ACC112 (cell line): ENCODE data around the gene SMC3.
"Not testable (repeated sequence)": the region's sequence is repeated elsewhere in the genome, so short reads cannot be mapped to it uniquely, and the experiment has no call there.

Experiments used
- H2AFZ ChIP-seq: fragments of 200-600 bp; sonication (generic); one replicate; pipeline ENCODE4 v1.6.0; 2017; ENCODE audit warnings: antibody characterized with exemption, low read length; ENCODE audit not compliant: unreplicated experiment
- H3K27ac ChIP-seq: fragments of 200-600 bp; sonication (generic); 2 replicates; pipeline ENCODE4 v1.5.1; 2014; ENCODE audit warnings: low read depth, mild to moderate bottlenecking, antibody characterized with exemption, low read length, moderate library complexity
- H3K27me3 ChIP-seq: fragments of 200-600 bp; sonication (generic); 2 replicates; pipeline ENCODE4 v1.6.1; 2014; ENCODE audit warnings: mild to moderate bottlenecking, antibody characterized with exemption, low read length, moderate library complexity, mixed read lengths; ENCODE audit not compliant: insufficient read depth
- H3K36me3 ChIP-seq: fragments of 200-600 bp; sonication (generic); 2 replicates; pipeline ENCODE4 v1.6.1; 2016; ENCODE audit warnings: mild to moderate bottlenecking, antibody characterized with exemption, low read length, moderate library complexity, mixed read lengths; ENCODE audit not compliant: insufficient read depth
- H3K4me1 ChIP-seq: fragments of 200-600 bp; sonication (generic); one replicate; pipeline ENCODE4 v1.6.1; 2016; ENCODE audit warnings: low read length, mixed read lengths; ENCODE audit not compliant: insufficient read depth, unreplicated experiment, control insufficient read depth
- H3K4me3 ChIP-seq: fragments of 200-600 bp; sonication (generic); 2 replicates; pipeline ENCODE4 v1.5.1; 2014; ENCODE audit warnings: mild to moderate bottlenecking, low read depth, low read length
- H3K79me2 ChIP-seq: fragments of 200-600 bp; sonication (generic); one replicate; pipeline ENCODE4 v1.6.0; 2016; ENCODE audit warnings: low read length; ENCODE audit not compliant: control insufficient read depth, unreplicated experiment, insufficient read depth

SMC3 gene

DNA sequence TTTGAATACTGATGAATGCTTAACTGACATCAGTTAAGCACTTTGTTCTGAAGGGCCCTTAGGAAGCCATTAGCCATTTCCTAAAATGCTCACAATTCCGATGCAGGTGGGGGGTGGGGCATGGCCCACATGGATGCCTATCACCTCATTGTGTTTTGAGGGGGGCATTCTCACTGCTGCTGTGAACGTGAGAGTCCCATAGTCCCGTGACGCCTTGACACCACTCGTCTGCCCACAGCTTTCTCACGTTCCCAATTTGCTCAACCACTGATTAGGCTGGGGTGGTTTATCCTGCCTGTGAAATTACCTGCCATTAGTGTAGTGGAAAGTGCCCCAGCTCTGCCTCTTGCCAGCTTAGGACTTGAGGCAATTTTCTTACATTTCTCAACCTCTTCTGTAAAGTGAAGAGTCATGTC lies 37.9 kb upstream of the SMC3 start:
- Histone ChIP-seq H2AFZ (no peak overlapping the region), H3K27ac (peak overlapping the region; percentile 84), H3K4me1 (peaks cover 56% of the 10 kb centered on the region), H3K4me3 (peak overlapping the region; percentile 27; the same call in 1 of the 2 replicates), H3K79me2 (no peaks in the 10 kb centered on the region), H3K36me3 (no peaks in the 10 kb centered on the region), H3K27me3 (no peaks in the 10 kb centered on the region)

DNA sequence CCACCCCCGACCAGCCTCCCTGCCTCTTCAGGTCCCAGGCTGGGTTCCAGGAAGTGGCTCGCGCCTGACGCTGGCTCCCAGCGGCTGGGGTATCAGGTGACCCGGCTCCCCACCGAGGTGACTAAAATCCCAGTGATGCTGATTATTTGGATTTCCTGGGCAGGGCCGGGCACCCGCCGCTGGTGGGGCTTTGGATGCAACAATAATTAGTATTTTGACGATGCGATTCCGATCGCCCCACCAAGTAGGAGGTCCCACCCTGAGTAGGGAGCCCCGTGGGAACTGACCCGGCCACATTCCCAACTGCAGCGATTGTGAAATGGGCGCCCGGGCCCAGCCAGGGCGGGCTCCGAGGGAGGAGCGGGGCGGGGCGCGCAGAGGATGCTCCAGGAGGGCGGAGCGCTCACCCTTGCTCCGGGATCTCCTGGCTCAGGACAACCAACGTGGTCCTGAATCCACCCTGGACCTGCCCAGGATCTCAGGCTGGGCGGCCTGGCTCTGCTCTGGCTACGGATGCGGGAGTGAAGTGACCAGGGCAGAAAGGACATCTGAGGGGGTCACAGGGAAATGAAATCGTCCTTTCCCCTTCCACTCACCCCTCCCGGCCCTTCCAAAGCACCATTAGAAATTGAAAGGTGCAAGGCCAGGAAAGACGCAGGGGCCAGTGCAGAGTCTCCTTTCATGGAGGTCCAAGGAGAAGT lies 37.2 kb upstream of the SMC3 start:
- peaks cover 50% of the 10 kb centered on the region for H3K4me1 ChIP-seq
- no peaks in the 10 kb centered on the region for H3K79me2 ChIP-seq
- H3K27ac ChIP-seq: peak overlapping the region; percentile 84
- H3K27me3 ChIP-seq: no peaks in the 10 kb centered on the region
- H3K4me3 ChIP-seq: peak overlapping the region; percentile 64
- H2AFZ ChIP-seq: peak overlapping the region; percentile 64
- H3K36me3 ChIP-seq: no peaks in the 10 kb centered on the region

DNA sequence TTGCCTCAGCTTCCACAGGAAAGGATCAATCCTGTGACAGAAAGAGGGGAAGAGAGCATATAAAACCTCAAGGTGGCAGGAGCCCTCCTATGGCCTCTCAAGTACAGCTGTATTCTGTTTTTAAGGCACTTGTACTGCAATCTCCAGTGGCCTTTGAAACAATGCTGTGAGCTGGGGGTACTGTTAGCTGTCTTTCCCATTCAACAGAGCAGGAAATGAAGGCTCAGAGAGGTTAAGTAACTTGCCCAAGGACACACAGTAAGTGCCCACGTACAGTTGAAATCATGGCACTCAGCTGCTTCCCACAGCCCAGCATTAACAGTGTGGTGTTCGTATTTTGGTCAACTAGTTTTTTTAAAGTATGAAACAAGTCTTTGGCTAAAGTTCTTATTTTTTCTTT lies 35.8 kb upstream of the SMC3 start:
- Histone ChIP-seq H3K36me3 (no peaks in the 10 kb centered on the region), H3K27ac (no peak overlapping the region), H2AFZ (no peak overlapping the region), H3K27me3 (no peaks in the 10 kb centered on the region), H3K4me1 (peaks cover 51% of the 10 kb centered on the region), H3K79me2 (no peaks in the 10 kb centered on the region), H3K4me3 (no peak overlapping the region)

DNA sequence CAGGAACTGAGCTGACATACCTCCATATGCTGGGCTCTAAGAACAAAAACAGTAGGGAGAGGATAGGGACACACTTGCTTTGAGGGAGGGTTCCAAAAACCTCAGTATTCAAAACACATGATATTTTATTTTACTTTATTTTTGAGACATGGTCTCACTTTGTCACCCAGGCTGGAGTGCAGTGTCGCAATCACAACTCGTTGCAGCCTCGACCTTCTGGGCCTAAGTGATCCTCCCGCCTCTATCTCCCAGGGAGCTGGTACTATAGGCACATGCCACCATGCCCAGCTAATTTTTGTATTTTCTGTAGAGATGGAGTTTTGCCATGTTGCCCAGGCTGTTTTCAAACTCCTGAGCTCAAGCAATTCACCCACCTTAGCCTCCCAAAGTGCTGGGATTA lies 34.9 kb upstream of the SMC3 start:
- H3K4me3 ChIP-seq, H3K36me3 ChIP-seq, H3K27me3 ChIP-seq, H2AFZ ChIP-seq, H3K79me2 ChIP-seq, H3K27ac ChIP-seq: not testable (repeated sequence)
- peaks cover 44% of the 10 kb centered on the region for H3K4me1 ChIP-seq

DNA sequence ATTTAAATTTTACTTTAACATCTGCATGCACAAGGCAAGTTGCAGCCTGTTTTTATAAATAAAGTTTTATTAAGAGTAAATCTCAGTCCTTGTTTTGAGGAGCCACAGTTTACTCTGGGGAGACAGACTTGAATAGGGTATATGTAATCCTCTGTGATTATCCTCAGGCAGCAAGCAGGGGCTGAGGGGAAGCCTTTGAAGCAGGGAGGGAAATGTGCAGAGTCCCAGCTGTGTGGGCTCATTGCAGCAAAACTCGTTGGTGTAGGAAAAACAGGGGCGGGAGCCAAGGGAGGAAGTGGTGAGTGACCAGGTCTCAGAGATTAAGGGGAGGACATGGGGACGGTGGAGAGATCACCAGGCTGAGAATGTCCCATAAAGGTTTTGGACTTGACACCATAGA lies 34.3 kb upstream of the SMC3 start:
- Histone ChIP-seq H3K36me3 (no peaks in the 10 kb centered on the region), H3K79me2 (no peaks in the 10 kb centered on the region), H2AFZ (peak overlapping the region; percentile 33), H3K27me3 (no peaks in the 10 kb centered on the region), H3K4me1 (peaks cover 38% of the 10 kb centered on the region), H3K4me3 (no peak overlapping the region), H3K27ac (no peak overlapping the region)

DNA sequence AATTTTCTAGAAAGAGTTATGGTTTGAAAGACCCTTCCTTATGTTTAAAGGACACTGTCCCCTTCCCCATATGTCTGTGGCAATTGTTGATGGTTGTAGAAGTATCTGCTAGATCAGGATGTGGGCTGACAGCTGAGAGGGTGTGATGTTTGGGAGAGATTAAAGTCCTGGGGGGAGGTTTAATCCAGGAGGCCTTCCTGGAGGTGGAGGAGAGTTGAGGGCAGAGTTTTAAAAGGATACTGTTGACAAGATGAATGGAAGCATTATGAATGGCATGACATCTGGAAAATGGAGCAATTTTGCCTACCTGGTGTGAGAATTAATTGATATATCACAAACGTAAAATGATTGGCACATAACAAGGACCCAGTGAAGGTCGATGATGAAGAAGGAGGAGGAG lies 32.9 kb upstream of the SMC3 start:
- Histone ChIP-seq H3K36me3 (no peaks in the 10 kb centered on the region), H3K27me3 (no peaks in the 10 kb centered on the region), H3K79me2 (no peaks in the 10 kb centered on the region), H2AFZ (no peak overlapping the region), H3K4me3 (no peak overlapping the region), H3K4me1 (peaks cover 24% of the 10 kb centered on the region), H3K27ac (no peak overlapping the region)

DNA sequence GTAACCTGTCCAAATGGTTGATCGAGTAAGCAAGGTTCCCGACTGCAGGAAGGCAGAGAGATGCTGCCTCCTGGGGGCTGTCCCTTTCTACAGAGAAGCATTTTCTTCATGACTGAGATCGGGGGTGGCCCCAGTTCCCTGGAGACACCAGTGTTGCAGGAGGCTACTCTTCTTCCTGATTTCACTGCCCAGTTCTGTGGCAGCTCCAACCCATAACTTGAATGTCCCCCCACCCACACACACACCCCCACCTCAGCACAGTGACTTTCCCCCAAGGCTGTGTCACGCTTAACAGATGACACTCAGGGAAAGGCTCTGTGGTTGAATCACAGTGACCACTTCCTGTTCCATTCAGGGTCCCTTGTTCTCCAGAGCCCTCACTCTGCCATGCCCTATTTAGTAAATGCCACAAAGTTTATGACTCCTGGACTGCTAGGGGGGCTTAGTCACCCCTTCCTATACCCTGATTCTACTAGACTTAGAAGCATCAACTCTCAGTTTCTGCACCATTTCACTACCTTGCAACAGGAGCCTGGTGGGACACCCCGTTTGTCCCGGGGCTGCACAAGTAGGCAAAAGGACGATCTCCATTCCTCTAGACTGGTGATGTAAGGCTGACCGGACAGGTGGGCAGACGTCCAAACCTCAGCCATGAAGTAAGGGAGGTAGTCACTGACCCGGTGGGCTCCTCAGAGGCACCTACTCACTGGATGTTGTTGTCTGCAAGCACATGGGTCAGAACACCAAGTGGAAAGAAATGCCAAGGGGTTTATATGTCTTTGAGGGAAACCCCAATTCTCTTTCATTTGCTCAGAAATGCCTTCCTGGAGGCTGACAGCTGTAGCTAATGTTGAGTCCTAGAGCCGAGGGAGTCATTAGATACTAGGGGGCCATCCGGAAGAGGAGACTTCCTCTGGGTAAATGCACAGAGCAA lies 31.3 kb upstream of the SMC3 start:
- Histone ChIP-seq H3K79me2 (no peaks in the 10 kb centered on the region), H3K36me3 (no peaks in the 10 kb centered on the region), H3K27me3 (no peaks in the 10 kb centered on the region), H2AFZ (peak overlapping the region; percentile 63), H3K4me3 (peak overlapping the region; percentile 10; the same call in 1 of the 2 replicates), H3K4me1 (peaks cover 14% of the 10 kb centered on the region), H3K27ac (peak overlapping the region; percentile 23)

DNA sequence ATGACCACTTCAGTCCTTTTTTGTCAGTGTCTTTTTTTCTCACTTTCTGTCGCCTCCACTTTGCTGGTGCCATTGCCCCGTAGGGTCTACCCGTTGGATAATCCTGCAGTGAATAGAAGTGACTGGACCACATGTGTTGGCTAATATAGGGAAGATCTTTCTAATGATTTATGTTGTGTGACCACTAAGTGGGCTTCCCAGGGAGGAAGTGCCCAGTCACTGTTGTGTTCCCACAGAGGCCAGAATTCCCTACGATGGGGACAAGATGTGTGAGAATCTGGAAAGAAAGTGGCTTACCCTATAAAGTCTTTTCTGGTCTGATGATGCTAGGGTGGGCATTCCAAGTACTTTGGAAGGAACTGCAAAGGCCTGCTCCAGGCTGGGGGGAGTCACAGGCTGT lies 28.4 kb upstream of the SMC3 start:
- Histone ChIP-seq H3K79me2 (no peaks in the 10 kb centered on the region), H3K4me3 (no peak overlapping the region), H3K36me3 (no peaks in the 10 kb centered on the region), H2AFZ (no peak overlapping the region), H3K27ac (no peak overlapping the region), H3K27me3 (no peaks in the 10 kb centered on the region), H3K4me1 (peaks cover 12% of the 10 kb centered on the region)

DNA sequence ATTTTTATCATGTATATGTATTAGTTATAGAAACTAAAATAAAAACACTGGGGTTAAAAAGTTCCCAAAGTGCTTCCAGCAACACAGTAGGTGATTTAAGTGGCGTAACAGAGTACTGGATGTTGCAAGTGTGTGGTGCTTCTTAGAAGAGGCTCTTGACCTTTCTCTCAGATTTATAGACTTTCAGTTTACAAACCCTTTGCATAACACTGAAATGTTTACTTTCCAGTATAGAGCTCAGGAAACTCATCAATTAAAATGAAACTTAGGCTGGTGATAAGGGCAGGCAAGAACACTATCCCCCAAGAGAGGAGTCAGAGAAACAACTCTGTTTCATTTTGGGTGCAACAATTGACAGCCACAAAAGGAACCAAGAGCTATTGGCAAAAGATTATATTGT lies 27.5 kb upstream of the SMC3 start:
- Histone ChIP-seq H3K4me3 (no peak overlapping the region), H2AFZ (no peak overlapping the region), H3K36me3 (no peaks in the 10 kb centered on the region), H3K4me1 (peaks cover 12% of the 10 kb centered on the region), H3K27me3 (no peaks in the 10 kb centered on the region), H3K79me2 (no peaks in the 10 kb centered on the region), H3K27ac (no peak overlapping the region)

DNA sequence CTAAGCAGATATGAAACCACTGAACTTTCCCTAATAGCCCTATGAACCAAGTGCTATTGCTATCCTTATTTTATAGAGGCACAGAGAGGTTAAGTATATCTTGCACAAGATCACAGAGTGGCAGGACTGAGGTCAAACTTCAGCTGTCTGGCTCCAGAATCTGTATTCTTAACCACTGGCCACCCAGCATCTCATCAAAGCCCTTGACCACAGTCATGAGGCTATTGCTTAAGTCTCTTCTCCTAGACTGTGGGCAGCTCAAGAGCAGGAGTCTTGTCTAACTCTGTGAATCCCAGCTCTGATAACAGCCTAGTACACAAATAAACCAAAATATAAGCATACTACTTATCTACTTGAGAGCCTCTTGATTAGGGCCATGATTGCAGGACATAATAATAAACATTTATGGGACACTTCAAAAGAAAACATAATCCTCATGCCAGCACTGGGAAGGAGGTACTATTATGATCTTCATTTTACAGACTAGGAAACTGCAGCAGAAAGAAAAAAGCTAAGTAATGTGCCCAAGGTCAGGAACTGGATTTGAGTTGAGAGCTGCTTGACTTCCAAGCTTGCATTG lies 22.4 kb upstream of the SMC3 start:
- no peaks in the 10 kb centered on the region for H3K36me3 ChIP-seq
- no peak overlapping the region for H3K27ac ChIP-seq
- H2AFZ ChIP-seq: no peak overlapping the region
- no peaks in the 10 kb centered on the region for H3K79me2 ChIP-seq
- H3K4me3 ChIP-seq: no peak overlapping the region
- H3K27me3 ChIP-seq: no peaks in the 10 kb centered on the region
- H3K4me1 ChIP-seq: peaks cover 5% of the 10 kb centered on the region
